ENCODE results near the gene MIPOL1.
"Not testable (repeated sequence)": the region's sequence is repeated elsewhere in the genome, so short reads cannot be mapped to it uniquely, and the experiment has no call there.

Gene MIPOL1

GRCh38 chr14:37462426-37462825 is 264.7 kb downstream of the MIPOL1 start:
- not testable (repeated sequence) for DNase-seq (ENCODE audit: low spot score)

- DNase-seq (ENCODE audit: low spot score) = no peak
Measured at GRCh38 chr14:37464192-37464858, 266.6 kb downstream of the MIPOL1 start.

GRCh38 chr14:37466003-37466622 is 268.4 kb downstream of the MIPOL1 start:
- no peak for DNase-seq (ENCODE audit: low spot score)

GRCh38 chr14:37466623-37467088 is 268.9 kb downstream of the MIPOL1 start:
- DNase-seq (ENCODE audit: low spot score) = no peak

- no peak for DNase-seq (ENCODE audit: low spot score)
Measured at GRCh38 chr14:37469650-37470049, 271.9 kb downstream of the MIPOL1 start.

- no peak for DNase-seq (ENCODE audit: low spot score)
Measured at GRCh38 chr14:37470251-37470650, 272.5 kb downstream of the MIPOL1 start.

GRCh38 chr14:37472906-37473305 is 275.2 kb downstream of the MIPOL1 start:
- no peak for DNase-seq (ENCODE audit: low spot score)

GRCh38 chr14:37474191-37474590 is 276.5 kb downstream of the MIPOL1 start:
- no peak for DNase-seq (ENCODE audit: low spot score)

- no peak for DNase-seq (ENCODE audit: low spot score)
Measured at GRCh38 chr14:37480446-37481290, 282.9 kb downstream of the MIPOL1 start.

- no peak for DNase-seq (ENCODE audit: low spot score)
Measured at GRCh38 chr14:37482428-37482827, 284.7 kb downstream of the MIPOL1 start.

GRCh38 chr14:37483672-37484071 is 285.9 kb downstream of the MIPOL1 start:
- no peak for DNase-seq (ENCODE audit: low spot score)

GRCh38 chr14:37490607-37491006 is 292.9 kb downstream of the MIPOL1 start:
- DNase-seq (ENCODE audit: low spot score) = no peak

GRCh38 chr14:37491076-37491475 is 293.3 kb downstream of the MIPOL1 start:
- DNase-seq (ENCODE audit: low spot score) = no peak

GRCh38 chr14:37493606-37494005 is 295.9 kb downstream of the MIPOL1 start:
- DNase-seq (ENCODE audit: low spot score) = no peak

- DNase-seq (ENCODE audit: low spot score) = no peak
Measured at GRCh38 chr14:37497422-37497821, 299.7 kb downstream of the MIPOL1 start.

GRCh38 chr14:37501877-37502276 is 304.1 kb downstream of the MIPOL1 start:
- DNase-seq (ENCODE audit: low spot score) = no peak

- DNase-seq (ENCODE audit: low spot score) = no peak
Measured at GRCh38 chr14:37508503-37508902, 310.8 kb downstream of the MIPOL1 start.

- DNase-seq (ENCODE audit: low spot score) = no peak
Measured at GRCh38 chr14:37512173-37512572, 314.4 kb downstream of the MIPOL1 start.

- no peak for DNase-seq (ENCODE audit: low spot score)
Measured at GRCh38 chr14:37515771-37516170, 318.0 kb downstream of the MIPOL1 start.

- DNase-seq (ENCODE audit: low spot score) = no peak
Measured at GRCh38 chr14:37526994-37527393, 329.3 kb downstream of the MIPOL1 start.

- DNase-seq (ENCODE audit: low spot score) = no peak
Measured at GRCh38 chr14:37539992-37540391, 342.3 kb downstream of the MIPOL1 start.

- no peak for DNase-seq (ENCODE audit: low spot score)
Measured at GRCh38 chr14:37544407-37544806, 346.7 kb downstream of the MIPOL1 start.

- no peak for DNase-seq (ENCODE audit: low spot score)
Measured at GRCh38 chr14:37545174-37545573, 347.4 kb downstream of the MIPOL1 start.

All from CD4-positive, alpha-beta T cell treated with Interleukin-6 at 100 ng/mL for 8 hours (primary cell).